Stimulated activated CD4-positive, alpha-beta T cell treated with anti-CD3 and anti-CD28 coated beads, Interleukin-1b, Interleukin-23, amount 100 ng/mL, for 24 hours (primary cell): Measurements from ENCODE around the gene ZDHHC17.
"Not testable (repeated sequence)": the region's sequence is repeated elsewhere in the genome, so short reads cannot be mapped to it uniquely, and the experiment has no call there.

Source experiments
- DNase-seq, 4 experiments: peaks; one replicate each; pipeline ENCODE4 v3.0.0-alpha.2; 2020; ENCODE audit warnings: low read depth in 4 of 4, low spot score in 1 of 4

ZDHHC17 gene

DNA sequence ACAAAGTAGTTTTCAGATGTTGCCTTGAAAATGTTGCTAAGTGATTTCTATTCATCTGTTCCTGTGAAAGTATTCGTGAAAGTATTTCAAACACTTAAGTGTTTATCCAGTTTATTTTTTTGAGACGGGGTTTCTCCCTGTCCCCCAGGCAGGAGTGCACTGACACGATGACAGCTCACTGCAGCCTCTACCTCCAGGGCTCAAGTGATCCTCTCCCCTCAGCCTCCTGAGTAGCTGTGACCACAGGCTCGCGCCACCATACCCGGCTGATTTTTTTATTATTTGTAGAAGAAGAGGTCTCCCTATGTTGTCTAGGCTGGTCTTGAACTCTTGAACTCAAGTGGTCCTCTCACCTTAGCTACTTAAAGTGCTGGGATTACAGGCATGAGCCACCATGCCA is 1.7 kb downstream of the ZDHHC17 start:
- DNase-seq, result no peak

DNA sequence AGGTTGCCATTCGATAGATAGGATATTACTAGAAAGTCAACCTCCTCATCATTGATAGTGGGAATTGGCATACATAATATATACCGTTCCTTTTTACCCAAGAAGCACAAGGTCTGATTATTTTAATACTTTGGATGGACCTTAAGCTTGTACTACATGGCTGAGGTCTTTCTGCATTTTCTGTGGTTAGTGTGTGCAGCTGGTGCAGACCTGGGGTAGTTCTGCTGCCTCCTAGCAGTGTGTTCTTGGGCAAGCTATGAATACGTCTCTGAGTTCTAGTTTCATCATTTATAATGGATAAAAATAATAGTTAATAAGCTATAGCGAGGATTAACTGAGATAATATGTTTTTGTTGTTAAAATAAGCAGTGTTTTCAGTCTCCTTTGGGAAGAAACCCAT is 2.2 kb downstream of the ZDHHC17 start:
- no peak for DNase-seq

DNA sequence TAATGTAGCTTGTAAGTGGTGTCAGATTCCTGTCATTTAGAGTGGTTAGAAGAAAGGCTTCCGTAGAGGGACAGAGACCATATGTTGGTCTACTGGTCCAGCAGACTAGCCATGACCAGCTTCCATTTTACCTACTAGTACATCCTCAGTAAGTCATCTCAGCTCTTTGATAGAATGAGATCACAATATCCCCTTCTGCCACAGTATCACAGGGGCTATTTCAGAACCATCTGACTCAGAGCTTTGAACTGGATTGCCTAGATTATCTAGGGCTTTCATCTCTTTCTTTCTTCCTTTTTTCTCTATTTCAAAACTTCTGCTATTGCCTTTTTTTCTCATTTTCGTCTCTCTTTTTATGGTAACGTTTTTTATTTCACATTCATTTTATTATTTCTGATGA is 4.7 kb downstream of the ZDHHC17 start:
- no peak for DNase-seq

DNA sequence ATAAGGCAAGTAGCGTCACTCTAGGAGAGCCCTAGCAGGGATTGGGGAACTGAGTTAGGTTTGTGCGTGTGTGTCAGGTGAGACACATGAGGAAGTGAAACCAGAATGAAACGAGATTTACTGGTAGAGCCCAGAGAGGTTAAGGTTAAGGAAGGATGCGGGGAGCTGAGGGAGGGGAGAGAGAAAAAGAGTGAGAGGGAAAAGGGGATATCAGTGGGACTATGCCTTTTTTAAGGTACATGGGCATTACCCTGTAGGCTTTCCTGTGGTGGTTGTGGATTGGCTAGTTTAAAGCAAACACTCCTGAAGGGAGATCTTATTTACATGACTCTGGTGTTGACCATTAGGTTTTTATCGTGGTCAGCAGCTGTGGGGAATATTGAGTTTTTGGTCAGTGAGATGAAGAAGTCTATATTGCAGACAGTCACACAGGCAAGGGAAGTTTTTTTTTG is 13.9 kb downstream of the ZDHHC17 start:
- DNase-seq, result no peak

DNA sequence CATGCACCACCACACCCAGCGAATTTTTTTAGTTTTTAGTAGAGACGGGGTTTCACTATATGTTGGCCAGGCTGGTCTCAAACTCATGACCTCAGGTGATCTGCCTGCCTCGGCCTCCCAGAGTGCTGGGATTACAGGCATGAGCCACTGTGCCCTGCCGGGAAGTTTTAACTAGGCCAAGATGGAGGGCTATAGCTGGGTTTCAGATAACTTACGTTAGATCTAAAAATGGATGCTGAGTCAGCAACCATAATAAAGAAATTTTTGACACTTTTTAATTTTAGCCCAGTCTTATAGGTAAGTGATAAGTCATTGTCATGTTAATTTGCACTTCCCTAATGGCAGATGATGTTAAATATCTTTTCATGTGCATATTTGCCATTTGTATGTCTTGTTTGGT is 14.4 kb downstream of the ZDHHC17 start:
- no peak for DNase-seq

DNA sequence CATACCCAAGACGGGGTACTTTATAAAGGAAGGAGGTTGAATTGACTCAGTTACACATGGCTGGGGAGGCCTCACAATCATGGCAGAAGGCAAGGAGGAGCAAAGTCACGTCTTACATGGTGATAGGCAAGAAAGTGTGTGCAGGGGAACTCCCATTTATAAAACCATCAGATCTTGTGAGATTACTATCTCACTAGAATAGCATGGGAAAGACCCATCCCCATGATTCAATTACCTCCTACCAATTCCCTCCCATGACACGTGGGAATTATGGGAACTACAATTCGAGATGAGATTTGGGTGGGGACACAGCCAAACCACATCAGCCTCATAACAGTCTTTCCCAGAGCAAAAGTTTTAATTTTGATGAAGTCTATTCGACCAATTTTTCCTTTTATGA is 15.4 kb downstream of the ZDHHC17 start:
- not testable (repeated sequence) for DNase-seq

DNA sequence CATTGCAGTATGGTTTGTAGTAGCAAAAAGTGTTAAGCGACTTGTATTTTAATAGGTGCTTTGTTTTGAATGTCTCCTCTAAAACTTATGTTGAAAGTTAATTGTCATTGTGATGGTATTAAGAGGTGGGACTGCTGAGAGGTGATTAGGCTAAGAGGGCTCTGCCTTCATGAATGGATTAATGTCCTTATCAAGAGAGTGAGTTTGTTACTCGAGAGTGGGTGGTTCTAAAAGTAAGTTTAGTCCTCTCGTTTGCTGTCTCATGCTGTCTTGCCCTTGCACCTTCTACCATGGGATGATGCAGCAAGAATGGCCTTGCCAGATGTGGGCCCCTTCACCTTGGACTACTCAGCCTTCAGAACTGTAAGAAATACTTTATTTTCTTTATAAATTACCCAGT is 17.4 kb downstream of the ZDHHC17 start:
- DNase-seq, result no peak

DNA sequence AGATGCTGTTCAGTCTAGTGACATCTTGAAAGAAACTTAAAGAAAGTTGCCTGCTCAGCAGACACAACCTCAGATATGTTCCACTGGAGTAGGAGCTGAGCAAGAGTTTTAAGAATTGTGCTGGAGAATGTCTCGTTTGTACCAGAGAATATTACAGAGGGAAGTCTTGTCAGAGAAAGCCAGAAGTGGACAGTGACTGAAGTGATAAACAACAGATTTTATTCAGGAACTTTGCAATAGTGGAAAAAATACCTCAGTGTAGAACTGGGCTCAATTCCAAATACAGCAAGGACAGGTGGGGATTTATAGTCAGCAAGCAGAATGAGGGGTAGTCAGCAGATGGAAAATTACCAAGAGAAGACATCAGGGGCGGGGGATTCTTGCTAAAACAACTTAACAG is 18.6 kb downstream of the ZDHHC17 start:
- DNase-seq, result no peak

DNA sequence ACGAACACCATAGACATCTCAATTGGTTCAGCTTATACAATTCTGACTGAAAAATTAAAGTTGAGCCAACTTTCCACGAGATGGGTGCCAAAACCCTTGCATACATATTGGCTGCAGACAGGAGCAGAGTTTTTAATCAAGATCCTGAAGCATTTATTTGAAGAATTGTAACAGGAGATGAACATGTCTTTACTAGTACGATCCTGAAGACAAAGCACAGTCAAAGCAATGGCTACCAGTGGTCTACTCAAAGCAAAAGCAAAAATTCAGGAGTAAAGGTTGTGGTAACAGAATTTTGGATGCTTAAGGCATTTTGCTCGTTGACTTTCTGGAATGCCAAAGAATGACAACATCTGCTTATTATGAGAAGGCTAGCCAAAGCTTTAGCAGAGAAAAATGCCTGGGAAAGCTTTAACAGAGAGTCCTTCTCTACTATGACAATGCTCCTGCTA is 20.7 kb downstream of the ZDHHC17 start:
- no peak for DNase-seq

DNA sequence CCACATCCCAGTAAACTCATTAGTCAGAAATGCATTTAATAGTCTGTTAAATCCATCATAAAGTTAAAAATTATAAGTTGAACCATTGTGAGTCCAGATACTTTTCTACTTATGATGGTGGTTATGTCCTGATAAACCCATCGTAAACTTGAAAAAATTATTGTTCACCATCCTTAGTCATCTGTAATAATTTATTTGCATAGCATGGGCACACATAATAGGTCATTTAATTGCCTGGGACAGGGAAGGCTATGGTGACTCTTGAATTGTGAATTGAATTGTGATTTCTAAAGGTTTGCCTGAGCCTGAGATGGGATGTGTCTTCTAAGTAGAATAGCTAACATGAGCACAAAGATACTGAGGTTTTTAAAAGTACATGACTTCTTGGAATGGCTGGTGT is 21.5 kb downstream of the ZDHHC17 start:
- no peak for DNase-seq

DNA sequence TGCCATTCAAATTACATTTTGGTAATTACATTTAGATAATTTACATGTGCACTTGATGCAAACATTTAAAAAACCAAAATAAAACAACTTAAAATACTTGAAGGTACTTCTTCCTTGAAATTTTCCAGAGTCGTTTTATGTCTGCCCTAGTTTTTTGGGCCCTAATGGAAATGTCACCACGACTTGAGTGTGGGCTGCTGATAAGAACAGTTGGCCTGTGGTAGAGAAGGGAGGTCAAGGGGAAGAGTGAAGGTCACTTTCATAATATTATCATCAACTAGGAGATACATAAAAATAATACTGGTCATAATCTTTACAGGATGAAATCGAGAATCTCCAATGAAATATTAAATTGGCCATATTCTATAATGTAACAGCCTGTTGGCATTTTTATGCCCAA is 23.1 kb downstream of the ZDHHC17 start:
- DNase-seq, result no peak

DNA sequence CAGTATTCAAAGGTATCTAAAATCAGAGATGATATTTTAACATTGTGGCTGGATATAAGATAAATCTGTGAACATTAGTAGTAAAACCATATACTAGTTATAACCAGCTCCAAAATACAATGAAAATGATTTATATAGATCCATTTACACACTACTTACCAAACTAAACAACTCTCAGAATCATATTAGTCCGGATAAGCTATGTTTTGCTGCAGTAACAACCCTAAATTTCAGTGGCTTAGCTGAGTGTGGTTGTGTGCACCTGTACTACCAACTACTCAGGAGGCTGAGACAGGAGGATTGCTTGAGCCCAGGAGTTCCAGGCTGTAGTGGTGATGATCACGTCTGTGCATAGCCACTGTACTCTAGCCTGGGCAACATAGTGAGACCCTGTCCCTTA is 23.8 kb downstream of the ZDHHC17 start:
- no peak for DNase-seq

DNA sequence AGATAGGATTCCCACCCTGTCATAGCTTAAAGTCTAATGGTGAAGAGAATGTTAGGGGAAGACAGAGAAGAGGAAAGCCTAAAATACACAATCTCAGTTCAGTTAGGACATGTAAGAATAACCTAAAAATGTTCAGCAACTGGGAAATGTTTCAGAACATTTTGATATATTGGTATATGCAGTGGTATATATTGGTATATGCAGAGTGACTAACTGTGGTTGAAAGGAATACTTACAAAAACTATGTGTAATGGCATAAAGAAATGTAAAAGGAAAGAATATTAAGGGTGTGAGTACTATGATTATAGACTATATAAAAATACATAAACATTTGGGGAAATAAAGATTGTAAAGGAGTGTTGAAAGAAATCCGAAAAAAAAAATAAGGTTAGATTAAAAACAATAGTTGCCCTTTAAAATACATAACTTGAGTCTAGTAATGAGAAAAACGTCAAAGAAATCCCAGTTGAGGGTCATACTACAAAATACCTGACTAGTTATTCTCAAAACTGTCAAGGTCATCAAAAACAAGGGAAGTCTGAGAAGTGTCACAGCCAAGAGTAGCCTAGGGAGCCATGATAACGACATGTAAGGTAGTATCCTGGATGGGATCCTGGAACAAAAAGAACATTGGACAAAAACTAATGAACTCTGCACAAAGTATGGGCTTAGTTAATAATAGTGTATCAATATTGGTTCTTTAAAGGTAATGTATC is 25.6 kb downstream of the ZDHHC17 start:
- no peak for DNase-seq

DNA sequence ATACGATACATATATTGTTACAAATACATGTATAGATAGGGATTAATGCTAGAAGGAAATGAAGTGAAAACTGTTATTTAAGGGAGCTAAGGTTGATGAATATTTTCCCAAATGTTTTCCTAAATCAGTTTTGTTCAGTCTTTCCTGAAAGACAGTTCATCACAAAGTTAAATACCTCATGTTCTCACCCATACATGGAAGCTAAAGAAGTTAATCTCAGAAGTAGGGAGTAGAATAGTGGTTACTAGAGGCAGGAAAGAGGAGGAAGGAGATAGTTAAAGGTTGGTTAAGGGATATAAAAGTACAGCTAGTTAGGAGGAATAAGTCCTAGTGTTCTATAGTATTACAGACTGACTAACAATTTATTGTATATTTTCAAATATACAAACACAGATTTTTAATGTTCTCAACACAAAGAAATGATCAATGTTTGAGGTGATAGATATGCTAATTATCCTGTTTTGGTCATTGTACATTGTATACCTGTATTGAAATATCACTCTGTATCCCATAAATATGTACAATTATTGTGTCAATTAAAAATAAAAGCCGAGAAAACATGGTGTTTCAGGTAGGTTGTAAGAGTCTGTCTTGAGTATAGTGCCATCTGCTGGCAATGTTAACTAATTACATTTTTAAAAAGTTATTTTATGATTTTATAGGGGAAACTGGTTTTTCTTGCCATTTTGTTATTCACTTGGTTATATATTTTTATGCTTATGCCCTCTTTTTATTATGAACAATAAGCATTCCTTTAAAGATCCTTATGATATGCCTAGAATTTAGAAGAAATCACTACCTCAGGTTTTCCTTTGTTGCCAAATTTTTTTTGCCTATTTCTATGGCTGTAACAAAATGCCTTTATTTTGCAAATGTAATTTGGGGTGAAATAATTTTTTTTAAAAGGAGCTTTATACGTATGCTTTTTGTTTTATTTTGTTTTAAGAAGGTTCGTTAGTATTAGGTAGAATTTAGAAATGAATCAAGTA is 26.9 kb downstream of the ZDHHC17 start:
- DNase-seq, result no peak

DNA sequence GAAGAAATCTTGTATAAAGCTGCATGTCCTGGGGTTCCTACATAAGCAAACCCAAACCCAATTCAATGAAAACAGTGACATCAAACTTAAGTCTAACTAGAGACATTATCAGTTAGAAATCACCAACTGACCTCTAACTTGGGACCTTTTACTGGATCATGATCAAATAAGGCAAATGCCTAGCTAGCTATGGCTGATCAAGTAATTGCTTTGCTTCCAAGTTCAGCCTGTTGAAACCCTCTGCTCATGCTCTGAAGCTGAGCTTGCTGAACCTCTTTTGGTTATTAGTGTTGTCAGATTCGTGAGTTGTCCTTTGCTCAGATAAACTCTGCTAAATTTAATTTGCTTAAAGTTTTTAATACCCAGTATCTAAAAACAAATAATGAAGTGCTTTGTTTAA is 28.9 kb downstream of the ZDHHC17 start:
- DNase-seq, result no peak

DNA sequence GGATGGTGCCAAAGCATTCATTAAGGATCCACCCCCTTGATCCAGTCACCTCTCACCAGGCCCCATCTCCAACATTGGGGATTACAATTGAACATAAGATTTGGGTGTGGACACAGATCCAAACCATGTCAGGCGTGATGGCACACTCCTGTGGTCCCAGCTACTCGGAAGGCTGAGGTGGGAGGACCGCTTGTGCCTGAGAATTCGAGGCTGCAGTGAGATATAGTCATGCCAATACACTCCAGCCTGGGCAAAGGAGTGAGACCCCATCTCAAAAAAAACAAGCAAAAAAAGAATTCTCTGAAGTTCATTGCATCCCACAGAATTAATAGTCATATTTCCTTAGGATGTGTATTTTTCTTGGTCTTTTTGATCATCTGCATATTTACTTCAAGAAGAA is 34.9 kb downstream of the ZDHHC17 start:
- DNase-seq, result no peak

DNA sequence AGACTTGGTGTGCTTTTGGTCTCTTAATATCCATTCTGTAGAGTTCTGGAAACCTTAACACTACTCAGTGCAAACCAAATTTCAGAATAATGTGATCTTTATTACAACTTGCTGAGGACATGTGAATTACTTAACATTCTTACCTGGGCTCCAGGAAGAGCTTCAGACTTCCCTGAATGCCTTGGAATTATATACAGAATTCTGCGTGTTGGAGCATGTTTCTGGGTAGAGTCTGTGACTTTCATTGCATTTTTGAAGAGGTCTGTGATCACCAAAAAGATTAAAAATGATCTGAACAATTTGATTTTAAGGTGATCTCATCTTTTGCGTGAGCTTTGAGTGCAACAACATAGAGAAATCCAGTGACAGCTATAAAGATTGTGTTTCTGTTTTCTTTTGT is 35.4 kb downstream of the ZDHHC17 start:
- no peak for DNase-seq

DNA sequence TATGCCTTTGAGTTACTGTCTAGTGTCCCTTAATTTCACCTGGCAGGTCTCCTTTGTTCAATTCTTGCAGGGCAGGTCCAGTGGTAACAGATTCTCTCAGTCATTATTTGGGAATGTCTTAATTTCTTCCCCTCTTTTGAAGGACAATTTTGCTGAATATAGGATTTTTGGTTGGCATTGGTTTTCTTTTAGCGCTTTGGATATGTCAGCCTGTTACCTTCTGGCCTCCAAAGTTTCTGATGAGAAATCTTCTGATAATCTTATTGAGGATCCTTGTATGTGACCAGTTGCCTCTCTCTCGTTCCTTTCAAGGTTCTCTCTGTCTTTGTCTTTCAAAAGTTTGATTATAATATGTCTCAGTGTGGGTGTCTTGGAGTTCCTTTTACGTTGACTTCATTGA is 38.1 kb downstream of the ZDHHC17 start:
- DNase-seq, result no peak

DNA sequence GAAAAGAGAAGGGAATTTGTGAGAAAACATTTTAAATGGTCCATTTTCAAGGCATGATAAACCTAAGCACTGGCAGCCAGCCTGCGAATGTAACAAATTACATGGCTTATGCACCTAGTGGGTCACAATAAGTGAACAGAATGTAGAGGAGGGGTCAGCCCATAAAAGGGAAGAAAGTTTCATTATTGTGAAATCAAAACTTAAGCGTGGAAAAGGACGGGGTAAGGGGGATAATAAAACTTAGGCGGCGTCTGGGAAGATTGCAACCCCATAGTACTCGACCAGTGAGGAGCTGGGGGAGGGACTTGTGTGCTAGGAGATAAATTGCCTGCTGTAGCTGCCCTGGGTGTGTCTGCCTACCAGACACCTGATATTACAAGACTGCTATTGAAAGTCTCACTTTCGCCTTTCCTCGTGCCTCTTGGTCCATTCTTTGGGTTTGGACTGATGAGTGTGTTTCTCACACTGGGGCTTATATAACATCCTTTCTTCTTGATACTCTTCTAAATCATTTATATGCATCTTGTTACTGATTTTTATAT is 40.6 kb downstream of the ZDHHC17 start:
- no peak for DNase-seq

DNA sequence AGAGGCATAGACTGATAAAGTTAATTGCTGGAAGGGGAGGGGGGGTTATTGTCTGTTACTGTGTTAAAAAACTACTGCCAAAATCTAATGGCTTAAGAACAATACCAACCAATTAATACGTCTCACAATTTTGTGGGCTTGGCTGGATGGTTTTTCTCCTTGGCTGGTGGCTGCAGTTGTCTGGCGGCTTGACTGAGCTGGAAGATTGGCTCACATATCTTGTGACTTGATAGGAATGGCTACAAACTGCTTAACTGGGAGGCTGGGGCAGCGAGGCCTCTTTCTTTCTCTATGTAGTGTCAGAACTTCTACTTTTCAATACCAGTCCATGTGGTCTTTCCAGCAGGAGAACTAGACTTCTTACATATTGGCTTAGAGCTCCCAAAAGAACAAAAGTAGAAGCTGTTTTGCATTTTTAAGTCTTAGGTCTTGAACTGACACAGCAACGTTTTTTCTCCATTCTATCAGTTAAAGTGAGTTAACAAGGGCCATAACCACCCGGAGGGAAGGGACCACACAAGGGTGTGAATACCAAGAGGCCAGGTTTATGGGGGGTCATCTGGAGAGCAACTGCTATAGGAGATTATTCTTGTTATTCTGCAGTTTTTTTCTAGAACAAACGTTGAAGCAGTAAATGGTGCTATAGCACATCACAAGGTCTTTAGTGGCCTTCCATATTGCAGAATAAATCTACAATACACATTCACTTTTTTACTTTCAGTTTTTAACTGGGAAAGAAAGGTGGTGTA is 46.9 kb downstream of the ZDHHC17 start:
- DNase-seq, result no peak

DNA sequence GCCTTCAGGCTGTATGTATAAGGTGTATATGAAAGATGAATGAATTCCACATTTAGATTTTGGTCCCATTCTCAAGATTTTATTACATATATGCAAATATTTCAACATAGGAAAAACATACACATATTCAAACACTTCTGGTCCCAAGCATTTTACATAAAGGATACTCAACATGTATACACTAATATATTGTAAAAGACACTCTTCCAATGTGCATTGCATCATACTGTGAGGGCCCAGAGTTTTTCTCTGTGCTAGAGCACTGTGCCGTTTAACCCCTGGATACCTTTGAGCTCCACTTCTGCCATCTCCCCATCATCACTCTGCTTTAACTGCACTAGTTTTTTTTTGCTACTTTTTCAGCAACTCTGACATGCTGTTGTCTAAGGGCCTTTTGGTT is 48.1 kb downstream of the ZDHHC17 start:
- no peak for DNase-seq
